ENCODE data around the gene ANKRD13A.
"Not testable (repeated sequence)": the region's sequence is repeated elsewhere in the genome, so short reads cannot be mapped to it uniquely, and the experiment has no call there.

The ANKRD13A gene

GRCh38 chr12:109983432-109984142 is 15.6 kb upstream of the ANKRD13A start:
- no peak for DNase-seq (ENCODE audit: low read depth, low spot score)

GRCh38 chr12:109986236-109986635 is 13.0 kb upstream of the ANKRD13A start:
- not testable (repeated sequence) for DNase-seq (ENCODE audit: low read depth, low spot score)

GRCh38 chr12:109987615-109988014 is 11.6 kb upstream of the ANKRD13A start:
- DNase-seq (ENCODE audit: low read depth, low spot score) = no peak

GRCh38 chr12:109988274-109988673 is 11.0 kb upstream of the ANKRD13A start:
- no peak for DNase-seq (ENCODE audit: low read depth, low spot score)

GRCh38 chr12:109988903-109989302 is 10.3 kb upstream of the ANKRD13A start:
- DNase-seq (ENCODE audit: low read depth, low spot score) = no peak

GRCh38 chr12:109989380-109989779 is 9.8 kb upstream of the ANKRD13A start:
- DNase-seq (ENCODE audit: low read depth, low spot score) = no peak

- DNase-seq (ENCODE audit: low read depth, low spot score) = no peak
These were observed 7.6 kb upstream of the ANKRD13A start for GRCh38 chr12:109991586-109991985.

GRCh38 chr12:109993091-109993490 is 6.1 kb upstream of the ANKRD13A start:
- DNase-seq (ENCODE audit: low read depth, low spot score) = no peak

- DNase-seq (ENCODE audit: low read depth, low spot score) = no peak
These were observed 4.6 kb upstream of the ANKRD13A start for GRCh38 chr12:109994401-109995175.

- no peak for DNase-seq (ENCODE audit: low read depth, low spot score)
These were observed 3.9 kb upstream of the ANKRD13A start for GRCh38 chr12:109995361-109995685.

- DNase-seq (ENCODE audit: low read depth, low spot score) = peak; percentile 82
These were observed 3.3 kb upstream of the ANKRD13A start, which contains the start of gene GIT2 for GRCh38 chr12:109995686-109996482. Gene GIT2, minus strand, starts transcription at chr12:109996368. Its CDS starts 144 bp downstream, at chr12:109996224.

- no peak for DNase-seq (ENCODE audit: low read depth, low spot score)
These were observed 2.8 kb upstream of the ANKRD13A start for GRCh38 chr12:109996483-109996853.

GRCh38 chr12:109997393-109997792 is 1.8 kb upstream of the ANKRD13A start:
- DNase-seq (ENCODE audit: low read depth, low spot score) = no peak

GRCh38 chr12:109998241-109998903 is 858 bp upstream of the ANKRD13A start:
- DNase-seq (ENCODE audit: low read depth, low spot score) = no peak

GRCh38 chr12:109999649-109999971 is 380 bp downstream of the ANKRD13A start:
- no peak for DNase-seq (ENCODE audit: low read depth, low spot score)

GRCh38 chr12:109999983-110000505 is 814 bp downstream of the ANKRD13A start:
- DNase-seq (ENCODE audit: low read depth, low spot score) = no peak

- no peak for DNase-seq (ENCODE audit: low read depth, low spot score)
These were observed 2.4 kb downstream of the ANKRD13A start for GRCh38 chr12:110001596-110001995.

GRCh38 chr12:110002676-110003515 is 3.7 kb downstream of the ANKRD13A start:
- no peak for DNase-seq (ENCODE audit: low read depth, low spot score)

GRCh38 chr12:110004598-110004997 is 5.4 kb downstream of the ANKRD13A start:
- DNase-seq (ENCODE audit: low read depth, low spot score) = no peak

GRCh38 chr12:110005319-110005973 is 6.2 kb downstream of the ANKRD13A start:
- DNase-seq (ENCODE audit: low read depth, low spot score) = no peak

Data from smooth muscle cell of the brain vasculature (primary cell).